ENCODE measurements around the gene CD302.
"Not testable (repeated sequence)": the region's sequence is repeated elsewhere in the genome, so short reads cannot be mapped to it uniquely, and the experiment has no call there.

Gene CD302

DNA sequence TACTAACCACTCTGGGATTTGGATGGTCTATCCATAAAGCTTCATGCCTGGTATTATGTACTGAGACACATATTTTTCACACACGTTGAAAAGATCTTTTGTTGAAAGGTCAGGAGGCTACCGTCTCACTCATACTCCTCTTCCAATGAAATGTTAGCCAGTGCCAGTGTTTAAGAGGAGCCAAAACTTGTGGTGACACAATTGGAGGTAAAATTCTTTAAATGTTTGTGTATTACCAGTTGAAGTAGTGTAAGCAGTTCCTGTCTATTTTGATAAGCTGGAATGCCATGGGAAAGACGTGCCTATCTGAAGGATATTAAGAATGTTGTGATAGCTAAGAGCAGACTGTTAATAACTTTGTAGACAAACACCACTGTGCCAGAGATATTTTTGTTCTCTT is 53.6 kb downstream of the CD302 start:
- DNase-seq = no peak

DNA sequence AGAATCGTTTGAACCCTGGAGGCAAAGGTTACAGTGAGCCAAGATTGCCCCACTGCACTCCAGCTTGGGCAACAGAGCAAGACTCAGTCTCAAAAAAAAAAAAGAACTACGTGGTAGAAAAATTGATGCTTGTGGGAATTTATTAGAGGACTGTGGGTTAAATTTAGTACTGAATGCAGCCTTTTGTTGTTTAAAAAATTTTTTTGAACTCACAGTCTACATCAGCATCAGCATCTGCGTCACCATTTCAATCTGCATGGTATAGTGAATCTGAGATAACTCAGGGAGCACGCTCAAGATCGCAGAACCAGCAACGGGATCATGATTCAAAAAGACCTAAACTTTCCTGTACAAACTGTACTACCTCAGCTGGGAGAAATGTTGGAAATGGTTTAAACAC is 55.2 kb downstream of the CD302 start:
- DNase-seq = no peak

DNA sequence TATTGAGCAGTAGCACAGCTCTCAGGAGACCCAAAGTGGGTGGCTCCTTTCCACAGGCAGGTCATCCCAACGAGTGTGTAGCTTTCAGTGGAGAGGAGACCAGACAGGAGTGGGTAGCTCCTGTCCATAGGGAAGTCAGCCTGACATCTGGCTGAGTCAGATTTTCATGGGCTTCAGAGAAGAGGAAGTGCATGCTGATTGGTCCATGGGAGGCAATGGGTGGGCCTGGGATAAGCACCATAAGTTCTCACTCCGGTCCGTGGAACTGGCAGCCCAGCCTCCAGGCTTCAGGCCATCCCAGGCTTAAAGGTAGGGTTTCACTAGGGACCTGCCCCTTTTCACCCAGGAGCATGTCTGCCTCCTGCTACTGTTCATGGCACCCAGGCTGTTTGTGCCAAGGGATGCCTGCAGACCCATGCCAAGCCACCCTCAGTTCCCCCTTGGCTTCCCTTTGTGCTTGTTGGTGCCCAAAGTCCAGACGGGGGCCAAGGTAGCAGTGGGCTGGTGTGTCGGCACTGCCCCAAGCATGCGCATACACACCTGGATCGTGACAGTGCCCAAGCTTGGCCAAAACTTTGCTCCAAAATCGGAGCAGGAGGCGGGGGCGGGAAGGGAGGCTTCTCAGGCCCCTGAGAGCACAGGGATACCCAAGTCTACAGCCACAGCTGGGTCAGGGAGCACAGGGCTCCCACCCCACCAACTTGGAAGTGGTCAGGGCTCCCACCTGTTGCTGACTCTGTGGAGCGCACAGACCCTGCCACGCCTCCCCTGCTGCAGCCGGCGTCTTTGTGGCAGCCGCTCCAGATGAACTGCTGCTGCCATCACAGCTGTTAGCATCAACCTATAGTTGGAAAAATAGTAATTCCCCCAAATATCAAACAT is 59.3 kb downstream of the CD302 start:
- DNase-seq = no peak

GRCh38 chr2:159737917-159738296 is 60.1 kb downstream of the CD302 start:
- no peak for DNase-seq

DNA sequence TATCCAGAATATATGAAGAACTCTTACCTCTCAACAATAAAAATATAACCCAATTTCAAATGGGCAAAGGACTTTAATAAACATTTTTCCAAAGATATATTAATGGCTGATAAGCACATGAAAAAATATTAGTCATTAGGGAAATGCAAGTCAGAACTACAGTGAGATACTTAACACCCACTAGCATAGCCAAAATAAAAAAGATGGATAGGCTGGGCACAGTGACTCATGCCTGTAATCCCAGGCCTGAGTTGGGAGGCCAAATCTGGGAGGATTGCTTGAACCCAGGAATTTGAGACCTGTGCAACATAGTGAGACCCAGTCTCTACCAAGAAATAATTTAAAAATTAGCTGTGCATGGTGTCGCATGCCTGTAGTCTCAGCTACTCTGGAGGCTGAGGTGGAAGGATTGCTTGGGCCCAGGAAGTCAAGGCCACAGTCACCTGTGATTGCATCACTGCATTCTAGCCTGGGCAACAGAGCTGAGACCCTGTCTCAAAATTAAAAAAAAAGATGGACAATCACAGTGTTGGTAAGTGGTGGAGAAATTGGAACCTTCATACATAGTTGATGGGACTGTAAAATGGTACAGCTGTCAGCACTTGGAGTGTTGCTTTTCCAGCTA is 60.6 kb downstream of the CD302 start:
- no peak for DNase-seq

DNA sequence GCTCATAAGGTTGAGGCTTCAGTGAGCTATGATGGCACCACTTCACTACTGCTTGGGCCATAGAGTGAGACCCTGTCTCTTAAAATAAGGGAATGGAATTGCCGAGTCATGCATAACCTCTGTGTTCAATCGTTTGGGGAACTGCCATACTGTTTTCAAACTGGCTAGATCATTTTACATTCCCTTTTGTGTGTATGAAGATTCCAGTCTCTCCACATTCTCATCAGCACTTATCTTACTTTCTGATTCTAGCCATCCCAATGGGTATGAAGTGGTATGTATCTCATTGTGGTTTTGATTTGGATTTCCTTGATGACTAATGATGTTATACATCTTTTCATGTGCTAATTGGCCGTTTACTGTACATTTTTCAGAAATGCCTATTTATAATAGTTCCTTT is 62.0 kb downstream of the CD302 start:
- no peak for DNase-seq

DNA sequence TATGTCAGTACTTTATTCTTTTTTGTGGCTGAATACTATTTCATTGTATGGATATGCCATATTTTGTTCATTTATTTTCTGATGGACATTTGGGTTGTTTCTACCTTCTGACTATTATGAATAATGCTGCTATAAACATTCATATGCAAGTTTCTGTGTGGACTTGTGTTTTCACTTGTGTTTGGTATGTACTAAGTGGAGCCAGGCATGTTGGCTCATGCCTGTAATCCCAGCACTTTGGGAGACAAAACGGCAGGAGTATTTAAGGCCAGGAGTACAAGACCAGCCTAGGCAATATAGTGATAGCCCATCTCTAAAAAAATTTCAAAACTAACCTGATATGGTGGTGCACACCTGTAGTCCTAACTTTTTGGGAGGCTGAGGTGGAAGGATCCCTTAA is 62.4 kb downstream of the CD302 start:
- DNase-seq = no peak

- no peak for DNase-seq
These were observed 69.4 kb downstream of the CD302 start for GRCh38 chr2:159728629-159729028.

GRCh38 chr2:159725713-159726112 is 72.3 kb downstream of the CD302 start:
- no peak for DNase-seq

GRCh38 chr2:159724795-159725572 is 73.0 kb downstream of the CD302 start:
- not testable (repeated sequence) for DNase-seq

DNA sequence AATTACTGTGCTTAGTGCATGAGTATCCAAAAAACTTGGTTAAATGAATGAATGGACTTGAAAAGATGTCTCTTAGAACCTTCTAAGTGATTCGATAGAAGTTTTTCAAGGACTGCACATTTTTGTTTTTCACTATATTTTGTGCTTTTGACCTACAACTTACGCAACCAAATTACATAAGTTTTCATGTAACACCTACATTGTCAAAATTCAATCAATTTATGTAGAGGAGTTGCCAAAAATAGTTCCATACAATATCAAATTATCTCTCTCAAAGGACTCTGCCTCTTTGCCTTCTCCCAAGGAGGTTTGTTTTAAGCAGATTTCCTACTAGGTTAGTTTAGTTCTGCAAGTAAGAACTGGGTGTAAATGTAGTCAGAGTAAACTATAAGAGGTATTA is 75.4 kb downstream of the CD302 start:
- no peak for DNase-seq

DNA sequence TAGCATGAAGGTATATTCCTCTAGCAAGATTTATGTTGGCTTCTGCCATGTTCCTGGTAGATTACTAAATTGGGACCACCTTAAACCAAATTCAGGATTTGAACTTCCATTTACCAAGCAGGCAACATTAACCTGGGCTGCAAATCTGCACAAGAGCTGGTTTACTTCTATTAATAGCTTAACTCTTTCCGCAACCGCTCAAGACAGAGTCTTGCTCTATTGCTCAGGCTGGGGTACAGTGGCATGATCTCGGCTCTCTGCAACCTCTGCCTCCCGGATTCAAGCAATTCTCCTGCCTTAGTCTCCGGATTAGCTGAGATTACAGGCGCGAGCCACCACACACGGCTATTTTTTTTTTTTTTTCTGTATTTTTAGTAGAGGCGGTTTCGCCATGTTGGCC is 77.3 kb downstream of the CD302 start:
- DNase-seq = no peak

All from NCI-H1436 treated with DMSO at 0.1 percent for 48 hours (cell line).